MM.1S (cell line): ENCODE data around the gene CALD1.
A peak's percentile ranks its signal among the peaks of the same experiment; 100 is the strongest.

Experiments
- DNase-seq: peaks from one replicate; pipeline ENCODE4 v3.0.0-alpha.2; 2015
- H2AFZ ChIP-seq: fragments of 300-600 bp; sonication (generic); 2 replicates; pipeline ENCODE4 v1.6.0; 2016; ENCODE audit warnings: antibody characterized with exemption, low read length
- H3F3A ChIP-seq: fragments of 300-600 bp; sonication (generic); 2 replicates; pipeline ENCODE4 v1.6.1; 2016; ENCODE audit warnings: mild to moderate bottlenecking, antibody characterized with exemption, low read length, moderate library complexity, mixed read lengths; ENCODE audit not compliant: insufficient read depth
- H3K27ac ChIP-seq: fragments of 300-600 bp; sonication (generic); 2 replicates; pipeline ENCODE4 v1.5.1; 2016; ENCODE audit warnings: mild to moderate bottlenecking, low read length
- H3K27me3 ChIP-seq: fragments of 300-600 bp; sonication (generic); replicated peaks from 2 replicates; pipeline ENCODE4 v1.6.0; 2016; ENCODE audit warnings: low read length; ENCODE audit not compliant: insufficient read depth
- H3K36me3 ChIP-seq: fragments of 300-600 bp; sonication (generic); replicated peaks from 2 replicates; pipeline ENCODE4 v1.6.1; 2016; ENCODE audit warnings: mild to moderate bottlenecking, low read length, mixed read lengths; ENCODE audit not compliant: insufficient read depth
- H3K4me1 ChIP-seq: fragments of 300-600 bp; sonication (generic); 2 replicates; pipeline ENCODE4 v1.6.1; 2016; ENCODE audit warnings: low read length, mixed read lengths
- H3K4me2 ChIP-seq: fragments of 300-600 bp; sonication (generic); 2 replicates; pipeline ENCODE4 v1.6.0; 2016; ENCODE audit warnings: low read depth, low read length
- H3K4me3 ChIP-seq: fragments of 300-600 bp; sonication (generic); 2 replicates; pipeline ENCODE4 v1.5.1; 2016; ENCODE audit warnings: low read length, mixed read lengths
- H3K79me2 ChIP-seq: fragments of 300-600 bp; sonication (generic); 2 replicates; pipeline ENCODE4 v1.6.1; 2016; ENCODE audit warnings: mixed run types, low read length, mixed read lengths
- H3K9ac ChIP-seq: fragments of 300-600 bp; sonication (generic); 2 replicates; pipeline ENCODE4 v1.6.1; 2016; ENCODE audit warnings: low read length, mixed read lengths
- H3K9me2 ChIP-seq: fragments of 300-600 bp; sonication (generic); replicated peaks from 2 replicates; pipeline ENCODE4 v1.6.1; 2016; ENCODE audit warnings: mild to moderate bottlenecking, low read length, mixed read lengths; ENCODE audit not compliant: insufficient read depth
- H3K9me3 ChIP-seq: fragments of 300-600 bp; sonication (generic); replicated peaks from 2 replicates; pipeline ENCODE4 v1.6.1; 2016; ENCODE audit warnings: mild to moderate bottlenecking, low read length, mixed read lengths; ENCODE audit not compliant: insufficient read depth
- H4K20me1 ChIP-seq: fragments of 300-600 bp; sonication (generic); 2 replicates; pipeline ENCODE4 v1.6.1; 2016; ENCODE audit warnings: mild to moderate bottlenecking, low read length, moderate library complexity, mixed read lengths; ENCODE audit not compliant: insufficient read depth
- EZH2 ChIP-seq: fragments of 300-600 bp; sonication (generic); optimal IDR thresholded peaks from 2 replicates; pipeline ENCODE3; 2017; ENCODE audit warnings: low read depth, mild to moderate bottlenecking, antibody characterized with exemption, low read length, mixed read lengths
- EZH2phosphoT487 ChIP-seq: fragments of 300-600 bp; sonication (generic); IDR thresholded peaks from 2 replicates; pipeline ENCODE4 v1.6.1; 2018; ENCODE audit warnings: antibody characterized with exemption, low read length
- TF ChIP-seq, protein P1 (sequence below): fragments of 300-600 bp; sonication (generic); IDR thresholded peaks from 2 replicates; pipeline ENCODE4 v1.5.1; 2016; ENCODE audit warnings: antibody characterized with exemption, low read length, mixed read lengths

CALD1 gene

DNA sequence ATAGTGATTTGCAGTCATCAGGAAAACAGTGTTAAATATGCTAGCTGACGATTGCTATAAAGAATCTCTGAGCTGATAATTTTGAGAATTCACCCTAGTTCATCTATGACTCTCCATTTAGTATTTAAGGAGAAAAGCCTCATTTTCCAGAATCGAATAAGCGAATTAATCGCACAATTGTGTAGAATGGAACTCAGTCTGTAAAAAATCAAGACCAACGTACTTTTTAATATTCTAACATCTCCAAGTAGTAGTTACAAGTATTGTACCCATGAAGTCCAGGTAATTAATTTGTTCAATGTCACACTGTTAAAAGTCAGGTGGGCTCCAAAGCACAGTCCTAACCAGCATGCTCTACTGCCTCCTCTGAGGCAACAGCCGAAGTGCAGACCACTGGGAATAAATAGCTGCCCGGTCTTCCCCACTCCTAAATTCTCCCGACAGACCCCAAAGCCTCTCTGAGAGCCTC lies 206.5 kb downstream of the CALD1 start:
- peak overlapping the region; percentile 93 for H3K9ac ChIP-seq

DNA sequence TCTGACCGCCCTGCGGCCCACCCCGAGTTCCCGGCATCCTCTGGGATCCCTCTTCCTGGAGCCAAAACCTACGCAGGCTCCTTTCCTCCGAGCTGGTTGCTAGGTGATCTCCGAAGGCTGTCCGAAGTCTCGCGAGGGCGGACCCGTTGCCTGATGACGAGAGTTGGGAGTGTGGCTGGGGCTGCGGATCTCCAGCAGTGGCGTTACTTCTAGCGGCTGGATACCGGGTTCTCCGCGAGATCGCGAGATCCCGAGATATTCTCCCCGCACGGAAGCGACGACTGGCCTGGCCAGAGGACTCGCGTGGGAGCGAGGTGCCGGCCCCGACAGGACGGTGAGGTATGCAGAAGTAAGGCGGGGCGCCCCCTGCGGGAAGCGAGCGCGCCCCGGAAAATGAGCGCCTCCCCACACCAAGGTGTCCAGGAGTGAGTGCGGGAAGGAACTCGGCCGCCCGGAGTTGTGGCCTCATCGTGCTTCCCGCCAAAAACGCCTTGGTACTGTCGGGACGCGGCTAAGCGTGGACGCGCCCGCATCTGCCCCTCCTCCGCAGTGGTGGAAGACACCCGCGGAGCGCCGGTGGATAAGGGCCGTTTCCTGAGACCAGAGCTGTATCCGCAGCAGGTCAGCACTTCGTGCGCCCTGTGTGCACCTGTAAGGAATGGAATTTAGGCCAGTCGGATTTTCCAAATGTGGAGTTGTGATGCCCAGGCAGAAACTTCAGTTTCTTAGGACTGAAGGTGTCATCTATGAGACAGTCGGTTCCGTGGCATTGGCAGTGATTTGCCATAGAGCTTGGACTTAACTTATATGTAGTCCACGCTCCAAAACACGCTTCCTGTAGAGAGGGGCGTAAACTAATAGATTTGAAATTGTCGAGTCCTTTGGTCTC lies 207.2 kb downstream of the CALD1 start, which contains the start of gene AGBL3:
Gene AGBL3, plus strand, starts transcription at position 146 of the 889 bp plus-strand sequence. CDS start 1,426 bp downstream, outside the sequence.
- H3K79me2 ChIP-seq = peaks cover 19% of the 10 kb centered on the region
- H3K4me3 ChIP-seq = peak within 1 kb of the TSS; percentile 88
- H3K27ac ChIP-seq = peak within 1 kb of the TSS; percentile 78
- no peak for TF ChIP-seq EZH2phosphoT487
- TF ChIP-seq, protein P1, sequence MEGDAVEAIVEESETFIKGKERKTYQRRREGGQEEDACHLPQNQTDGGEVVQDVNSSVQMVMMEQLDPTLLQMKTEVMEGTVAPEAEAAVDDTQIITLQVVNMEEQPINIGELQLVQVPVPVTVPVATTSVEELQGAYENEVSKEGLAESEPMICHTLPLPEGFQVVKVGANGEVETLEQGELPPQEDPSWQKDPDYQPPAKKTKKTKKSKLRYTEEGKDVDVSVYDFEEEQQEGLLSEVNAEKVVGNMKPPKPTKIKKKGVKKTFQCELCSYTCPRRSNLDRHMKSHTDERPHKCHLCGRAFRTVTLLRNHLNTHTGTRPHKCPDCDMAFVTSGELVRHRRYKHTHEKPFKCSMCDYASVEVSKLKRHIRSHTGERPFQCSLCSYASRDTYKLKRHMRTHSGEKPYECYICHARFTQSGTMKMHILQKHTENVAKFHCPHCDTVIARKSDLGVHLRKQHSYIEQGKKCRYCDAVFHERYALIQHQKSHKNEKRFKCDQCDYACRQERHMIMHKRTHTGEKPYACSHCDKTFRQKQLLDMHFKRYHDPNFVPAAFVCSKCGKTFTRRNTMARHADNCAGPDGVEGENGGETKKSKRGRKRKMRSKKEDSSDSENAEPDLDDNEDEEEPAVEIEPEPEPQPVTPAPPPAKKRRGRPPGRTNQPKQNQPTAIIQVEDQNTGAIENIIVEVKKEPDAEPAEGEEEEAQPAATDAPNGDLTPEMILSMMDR = peak; percentile 78
- peak within 1 kb of the TSS; percentile 91 for H3K4me2 ChIP-seq
- no peaks in the 10 kb centered on the region for H3K9me3 ChIP-seq
- H4K20me1 ChIP-seq = no peaks in the 10 kb centered on the region
- H3K36me3 ChIP-seq = no peaks in the 10 kb centered on the region
- peak within 1 kb of the TSS; percentile 93 for H3K9ac ChIP-seq
- 0 out of 2 replicates have a peak, but pooled peaks cover 4% of the 10 kb centered on the region for H3F3A ChIP-seq
- H3K9me2 ChIP-seq = no peaks in the 10 kb centered on the region; the same call in 1 of the 2 replicates
- peak within 1 kb of the TSS; percentile 86 for H2AFZ ChIP-seq
- peak; percentile 97 for DNase-seq
- H3K4me1 ChIP-seq = peaks cover 20% of the 10 kb centered on the region
- H3K27me3 ChIP-seq = no peaks in the 10 kb centered on the region

More for the DNA sequence above, 206.5 kb downstream of the CALD1 start:
- TF ChIP-seq EZH2 (no peak), EZH2phosphoT487 (no peak)
- TF ChIP-seq, protein P1 = no peak
- H3K27ac ChIP-seq = peak overlapping the region; percentile 78; the same call in 1 of the 2 replicates
- H3K4me1 ChIP-seq = peaks cover 15% of the 10 kb centered on the region
- peaks cover 19% of the 10 kb centered on the region for H3K79me2 ChIP-seq
- H3K4me2 ChIP-seq = peak overlapping the region; percentile 91
- peak overlapping the region; percentile 88 for H3K4me3 ChIP-seq
- H3K36me3 ChIP-seq = no peaks in the 10 kb centered on the region
- H3F3A ChIP-seq = 0 out of 2 replicates have a peak, but pooled peaks cover 4% of the 10 kb centered on the region
- no peaks in the 10 kb centered on the region for H3K9me3 ChIP-seq
- no peaks in the 10 kb centered on the region for H4K20me1 ChIP-seq
- peak overlapping the region; percentile 86 for H2AFZ ChIP-seq
- DNase-seq = no peak
- no peaks in the 10 kb centered on the region for H3K27me3 ChIP-seq
- H3K9me2 ChIP-seq = no peaks in the 10 kb centered on the region; the same call in 1 of the 2 replicates

DNA sequence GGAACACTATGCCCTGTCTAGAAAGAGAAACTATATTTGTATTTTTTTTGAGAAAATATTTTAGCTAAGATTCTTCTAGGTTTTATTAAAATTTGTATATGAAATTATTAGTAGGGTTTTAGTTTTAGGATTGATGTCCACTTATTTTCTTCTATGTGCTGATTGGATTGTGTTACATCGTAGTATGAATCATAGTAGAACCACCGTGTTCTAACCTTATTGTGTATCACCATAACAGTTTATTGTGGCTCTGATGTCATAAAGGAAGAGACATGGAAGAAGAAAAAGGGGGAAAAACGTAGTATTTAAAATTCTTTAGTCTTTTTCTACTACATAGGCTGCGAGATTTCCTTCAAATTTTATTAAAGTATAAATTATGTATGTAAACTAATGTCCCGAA lies 208.7 kb downstream of the CALD1 start:
- no peak for DNase-seq
- Histone ChIP-seq H2AFZ (no peak overlapping the region), H3K4me3 (no peak overlapping the region), H3K9me2 (no peaks in the 10 kb centered on the region), H3K27ac (no peak overlapping the region), H3K9me3 (no peaks in the 10 kb centered on the region), H3K36me3 (no peaks in the 10 kb centered on the region), H3F3A (peaks cover 18% of the 10 kb centered on the region), H4K20me1 (no peaks in the 10 kb centered on the region), H3K4me1 (peaks cover 35% of the 10 kb centered on the region), H3K27me3 (no peaks in the 10 kb centered on the region), H3K9ac (no peak overlapping the region), H3K79me2 (peaks cover 19% of the 10 kb centered on the region), H3K4me2 (no peak overlapping the region)
- TF ChIP-seq, protein P1 = no peak
- TF ChIP-seq EZH2 = no peak
- TF ChIP-seq EZH2phosphoT487 = no peak
